Measurements from ENCODE around the gene NFIB. TPM values are rescaled to one million over a fixed set of nuclear protein-coding genes. Genes with fewer than 3 reads are reported as not detected.

Gene NFIB
- total RNA-seq, 1 experiment from 2014 or later: 14.3 TPM

DNA sequence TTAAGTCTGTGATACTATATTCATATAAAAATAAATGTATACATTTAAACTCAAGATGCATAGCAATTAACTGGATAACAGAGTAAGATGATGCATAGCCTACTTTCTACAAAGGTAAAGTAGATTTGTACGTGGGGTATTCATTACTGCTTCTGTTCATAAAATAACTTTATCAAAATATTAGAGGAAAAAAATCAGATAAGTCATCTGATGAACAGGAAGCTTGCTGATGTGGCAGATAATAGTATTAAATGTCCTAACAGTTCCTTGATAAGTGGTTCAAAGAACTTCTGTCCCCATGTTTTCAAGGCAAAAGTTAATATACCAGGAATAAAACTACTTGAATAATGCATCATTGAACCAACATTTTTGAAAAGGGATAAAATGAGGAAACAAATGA lies 123.7 kb downstream of the NFIB start:
- WGBS (ENCODE audit: extremely low coverage, insufficient read length, low lambda C conversion rate): no CpG with 5 or more reads among the region's 1 CpG
- no peaks in the 10 kb centered on the region for H3K9me3 ChIP-seq (ENCODE audit: control insufficient read depth, low read depth, low read length)
- Mint-ChIP-seq H3K9me3 (no peaks in the 10 kb centered on the region), H3K36me3 (ENCODE audit: insufficient read depth in 1 of 3, low read depth in 3 of 3) (no peaks in the 10 kb centered on the region; a peak in 1 of 7 replicates), H3K4me1 (peaks cover 21 to 23% of the 10 kb centered on the region in 2 experiments), H3K4me3 (no peak overlapping the region), H3K27ac (no peak overlapping the region), H3K27me3 (ENCODE audit: low read depth) (no peaks in the 10 kb centered on the region)
- DNase-seq: no peak
- no peak overlapping the region for H3K18ac ChIP-seq (ENCODE audit: insufficient read length, low read depth, low read length)
- no peaks in the 10 kb centered on the region for H3K23me2 ChIP-seq (ENCODE audit: insufficient read length, low read depth, low read length, poor library complexity, severe bottlenecking)
- TF ChIP-seq, protein P1, sequence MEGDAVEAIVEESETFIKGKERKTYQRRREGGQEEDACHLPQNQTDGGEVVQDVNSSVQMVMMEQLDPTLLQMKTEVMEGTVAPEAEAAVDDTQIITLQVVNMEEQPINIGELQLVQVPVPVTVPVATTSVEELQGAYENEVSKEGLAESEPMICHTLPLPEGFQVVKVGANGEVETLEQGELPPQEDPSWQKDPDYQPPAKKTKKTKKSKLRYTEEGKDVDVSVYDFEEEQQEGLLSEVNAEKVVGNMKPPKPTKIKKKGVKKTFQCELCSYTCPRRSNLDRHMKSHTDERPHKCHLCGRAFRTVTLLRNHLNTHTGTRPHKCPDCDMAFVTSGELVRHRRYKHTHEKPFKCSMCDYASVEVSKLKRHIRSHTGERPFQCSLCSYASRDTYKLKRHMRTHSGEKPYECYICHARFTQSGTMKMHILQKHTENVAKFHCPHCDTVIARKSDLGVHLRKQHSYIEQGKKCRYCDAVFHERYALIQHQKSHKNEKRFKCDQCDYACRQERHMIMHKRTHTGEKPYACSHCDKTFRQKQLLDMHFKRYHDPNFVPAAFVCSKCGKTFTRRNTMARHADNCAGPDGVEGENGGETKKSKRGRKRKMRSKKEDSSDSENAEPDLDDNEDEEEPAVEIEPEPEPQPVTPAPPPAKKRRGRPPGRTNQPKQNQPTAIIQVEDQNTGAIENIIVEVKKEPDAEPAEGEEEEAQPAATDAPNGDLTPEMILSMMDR (conservative IDR thresholded peaks at IDR 0.05): no peak
- H2BK120ac ChIP-seq (ENCODE audit: low read depth, low read length, poor library complexity, severe bottlenecking): no peak overlapping the region
- H2BK5ac ChIP-seq (ENCODE audit: insufficient read length, low read length): no peak overlapping the region
- no peak overlapping the region for H3K9ac ChIP-seq (ENCODE audit: extremely low read depth, insufficient read length, low read length)
- H3K79me2 ChIP-seq (ENCODE audit: insufficient read depth, low read length): no peaks in the 10 kb centered on the region
- no peak overlapping the region for H3K4ac ChIP-seq (ENCODE audit: low read depth, low read length)
- H2BK12ac ChIP-seq (ENCODE audit: insufficient read length, low read depth, low read length): no peak overlapping the region
- H3K4me1 ChIP-seq (ENCODE audit: insufficient read depth, low read length): no peaks in the 10 kb centered on the region
- no peak overlapping the region for H2AK5ac ChIP-seq (ENCODE audit: insufficient read length, low read length)
- no peak overlapping the region for H2AFZ ChIP-seq (ENCODE audit: low read length)
- no peak overlapping the region for H3K14ac ChIP-seq (ENCODE audit: insufficient read depth, low read length)
- no peak overlapping the region for H3T11ph ChIP-seq (ENCODE audit: low read length)
- no peak overlapping the region for H3K23ac ChIP-seq (ENCODE audit: insufficient read length, low read depth, low read length)
- H3K79me1 ChIP-seq (ENCODE audit: insufficient read depth, low read depth, low read length, poor library complexity, severe bottlenecking): no peaks in the 10 kb centered on the region
- no peak overlapping the region for H4K8ac ChIP-seq (replicated peaks; ENCODE audit: insufficient read length, low read depth, low read length)
- H2BK20ac ChIP-seq (ENCODE audit: low read depth, low read length, poor library complexity, severe bottlenecking): no peak overlapping the region
- no peak overlapping the region for H4K5ac ChIP-seq (ENCODE audit: insufficient read length, low read depth, low read length)
- no peak overlapping the region for H3K27ac ChIP-seq (ENCODE audit: insufficient read length, low read depth, low read length)
- no peak overlapping the region for H2BK15ac ChIP-seq (ENCODE audit: low read depth, low read length)
- no peak overlapping the region for H3K56ac ChIP-seq (ENCODE audit: insufficient read length, low read depth, low read length)
- no peaks in the 10 kb centered on the region for H4K20me1 ChIP-seq (ENCODE audit: control insufficient read depth, insufficient read depth, insufficient read length)
- H4K91ac ChIP-seq (ENCODE audit: insufficient read length, low read depth, low read length): no peak overlapping the region
- no peak overlapping the region for H3K4me2 ChIP-seq (ENCODE audit: insufficient read depth, insufficient read length, low read length)
- no peaks in the 10 kb centered on the region for H3K27me3 ChIP-seq (ENCODE audit: insufficient read depth, low read length)

All from H9 (cell line).